ENCODE results near the gene WDR5. TPM values are rescaled to one million over a fixed set of nuclear protein-coding genes. Genes with fewer than 3 reads are reported as not detected.

The WDR5 gene
- polyA plus RNA-seq, 12 donors = 36.7 to 58.0 (median 40.2) TPM; not detected in 1

- no peak for DNase-seq
Observed at GRCh38 chr9:134172198-134173126, 36.6 kb downstream of the WDR5 start.

- no peak for DNase-seq
Observed at GRCh38 chr9:134173127-134174072, 37.5 kb downstream of the WDR5 start.

GRCh38 chr9:134174073-134174449, 38.2 kb downstream of the WDR5 start:
- DNase-seq = no peak

- DNase-seq = no peak
Observed at GRCh38 chr9:134174526-134175290, 38.8 kb downstream of the WDR5 start.

- DNase-seq = no peak
Observed at GRCh38 chr9:134175291-134175807, 39.5 kb downstream of the WDR5 start.

- no peak for DNase-seq
Observed at GRCh38 chr9:134175808-134176598, 40.1 kb downstream of the WDR5 start.

GRCh38 chr9:134176599-134176968, 40.7 kb downstream of the WDR5 start:
- DNase-seq = no peak

- no peak for DNase-seq
Observed at GRCh38 chr9:134177186-134177585, 41.3 kb downstream of the WDR5 start.

GRCh38 chr9:134177624-134178393, 41.9 kb downstream of the WDR5 start:
- no peak for DNase-seq

- no peak for DNase-seq
Observed at GRCh38 chr9:134178394-134178767, 42.5 kb downstream of the WDR5 start.

GRCh38 chr9:134178768-134179551, 43.1 kb downstream of the WDR5 start:
- no peak for DNase-seq

GRCh38 chr9:134179595-134179917, 43.7 kb downstream of the WDR5 start:
- no peak for DNase-seq

- DNase-seq = no peak
Observed at GRCh38 chr9:134179918-134180785, 44.3 kb downstream of the WDR5 start.

GRCh38 chr9:134180786-134181647, 45.1 kb downstream of the WDR5 start:
- no peak for DNase-seq

- no peak for DNase-seq
Observed at GRCh38 chr9:134181648-134182034, 45.8 kb downstream of the WDR5 start.

- no peak for DNase-seq
Observed at GRCh38 chr9:134182554-134183085, 46.7 kb downstream of the WDR5 start.

GRCh38 chr9:134185536-134186011, 49.7 kb downstream of the WDR5 start:
- DNase-seq = no peak
